Sigmoid colon (tissue), 7 donors: Measurements from ENCODE around the gene COL15A1. TPM values are rescaled to one million over a fixed set of nuclear protein-coding genes. Genes with fewer than 3 reads are reported as not detected.

Experiments
- DNase-seq: peaks from one replicate; pipeline ENCODE4 v3.0.0-alpha.2; 2019
- H3K27ac ChIP-seq, 4 donors: fragments of 200-600 bp; sonication (generic); one replicate each; pipeline ENCODE4 v1.5.1; 2016 to 2019; ENCODE audit warnings: mild to moderate bottlenecking in 1 of 4
- H3K27me3 ChIP-seq, 3 donors: fragments of 200-600 bp; sonication (generic); one replicate each; pipeline ENCODE4 v1.5.1; 2019; ENCODE audit warnings: mild to moderate bottlenecking in 1 of 3
- H3K36me3 ChIP-seq, 4 donors: fragments of 200-600 bp; sonication (generic); one replicate each; pipeline ENCODE4 v1.5.1; 2016 to 2019
- H3K4me1 ChIP-seq, 4 donors: fragments of 200-600 bp; sonication (generic); one replicate each; pipeline ENCODE4 v1.5.1; 2017 to 2019
- H3K4me3 ChIP-seq, 4 donors: fragments of 200-600 bp; sonication (generic); one replicate each; pipeline ENCODE4 v1.5.1; 2017 to 2019; ENCODE audit warnings: mild to moderate bottlenecking in 2 of 4, moderate library complexity in 1 of 4
- H3K9me3 ChIP-seq, 4 donors: fragments of 200-600 bp in 3 of 4; sonication (generic) in 3 of 4; one replicate each; pipeline versions ENCODE4 v1.5.1 to v1.6.1; 2013 to 2019
- CTCF ChIP-seq, 4 experiments: fragments of 450-650 bp in 3 of 4; fragments of 200-600 bp in 1 of 4; IDR thresholded peaks; one replicate each; pipeline ENCODE4 v1.5.1; 2016 to 2019; ENCODE audit warnings: antibody characterized with exemption in 4 of 4, mild to moderate bottlenecking in 3 of 4, moderate library complexity in 2 of 4
- EP300 ChIP-seq, 4 donors: sonication (generic); formaldehyde crosslinking; IDR thresholded peaks; one replicate each; pipeline ENCODE4 v1.6.1; 2017; ENCODE audit warnings: antibody characterized with exemption in 4 of 4
- POLR2A ChIP-seq, 2 donors: fragments of 450-650 bp; IDR thresholded peaks; one replicate each; pipeline ENCODE4 v1.6.1; 2016; ENCODE audit warnings: antibody characterized with exemption in 2 of 2, mild to moderate bottlenecking in 2 of 2, moderate library complexity in 2 of 2
- POLR2AphosphoS5 ChIP-seq, 4 donors: sonication (generic); formaldehyde crosslinking; IDR thresholded peaks; one replicate each; pipeline ENCODE4 v1.6.1; 2017; ENCODE audit warnings: antibody characterized with exemption in 4 of 4
- WGBS, 2 donors: extraction: QIAGEN DNeasy Blood & Tissue Kit; methylation state at CpG; one replicate each; pipeline ENCODE4 v1.1.7; 2013; 5-methylcytosine and 5-hydroxymethylcytosine counted together
- intact Hi-C: fragments of 100-400 bp; cut with DNase I; formaldehyde crosslinking; loops from one replicate; pipeline ENCODE4 v1.15.1; 2023
- polyA plus RNA-seq, 3 donors: library from polyadenylated mRNA; stranded (reverse); fragments of 200-250 nt; gene quantifications; one replicate each; pipeline ENCODE4 v1.2.3, GENCODE V29; 2013
- total RNA-seq, 4 donors: library from RNA; depleted of rRNA; stranded (reverse); fragments of >200 nt; gene quantifications; one replicate each; pipeline ENCODE4 v1.1.0, GENCODE V29; 2016
- donor health status: healthy with polysubstance abuse.
- donor health status: Bipolar disorder and iron deficiency.
- donor health status: healthy.

The COL15A1 gene
- total and polyA plus RNA-seq, 7 donors = under 0.01 to 104 (median 21.4) TPM

DNA sequence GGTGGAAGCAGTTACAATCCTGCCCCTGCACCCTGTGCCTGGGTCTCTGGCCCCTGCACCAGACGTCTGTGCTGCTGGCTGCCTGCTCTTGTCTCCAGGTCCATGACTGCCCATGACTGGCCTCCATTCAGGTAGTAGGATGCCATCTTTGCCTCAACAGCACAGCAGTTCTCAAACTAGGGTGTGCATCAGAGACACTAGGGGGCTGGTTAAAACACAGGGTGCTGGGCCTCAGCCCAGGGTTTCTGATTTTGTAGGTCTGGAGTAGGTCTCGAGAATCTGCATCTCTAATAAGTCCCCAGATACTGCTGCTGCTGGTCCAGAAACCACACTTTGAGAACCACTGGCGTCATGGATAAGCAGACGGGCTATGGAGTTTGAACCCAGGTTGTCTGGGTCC lies 24.0 kb downstream of the COL15A1 start:
- intact Hi-C loops = no loop called here
- H3K36me3 ChIP-seq = no peaks in the 10 kb centered on the region
- no peaks in the 10 kb centered on the region for H3K9me3 ChIP-seq
- WGBS, 2 donors = 87 to 88% methylated on average over 4 of the region's 4 CpGs
- H3K27me3 ChIP-seq = no peaks in the 10 kb centered on the region
- H3K27ac ChIP-seq = peak overlapping the region; percentile 45 to 91 (median 72)
- TF ChIP-seq POLR2AphosphoS5 (IDR thresholded peaks at IDR 0.05) (no peak), EP300 (IDR thresholded peaks at IDR 0.05) (no peak), POLR2A (IDR thresholded peaks at IDR 0.05) (no peak), CTCF (IDR thresholded peaks at IDR 0.05) (no peak)
- DNase-seq = no peak
- H3K4me3 ChIP-seq = no peak overlapping the region
- H3K4me1 ChIP-seq = peaks cover 0 to 98% (median 83%) of the 10 kb centered on the region in 4 donors

DNA sequence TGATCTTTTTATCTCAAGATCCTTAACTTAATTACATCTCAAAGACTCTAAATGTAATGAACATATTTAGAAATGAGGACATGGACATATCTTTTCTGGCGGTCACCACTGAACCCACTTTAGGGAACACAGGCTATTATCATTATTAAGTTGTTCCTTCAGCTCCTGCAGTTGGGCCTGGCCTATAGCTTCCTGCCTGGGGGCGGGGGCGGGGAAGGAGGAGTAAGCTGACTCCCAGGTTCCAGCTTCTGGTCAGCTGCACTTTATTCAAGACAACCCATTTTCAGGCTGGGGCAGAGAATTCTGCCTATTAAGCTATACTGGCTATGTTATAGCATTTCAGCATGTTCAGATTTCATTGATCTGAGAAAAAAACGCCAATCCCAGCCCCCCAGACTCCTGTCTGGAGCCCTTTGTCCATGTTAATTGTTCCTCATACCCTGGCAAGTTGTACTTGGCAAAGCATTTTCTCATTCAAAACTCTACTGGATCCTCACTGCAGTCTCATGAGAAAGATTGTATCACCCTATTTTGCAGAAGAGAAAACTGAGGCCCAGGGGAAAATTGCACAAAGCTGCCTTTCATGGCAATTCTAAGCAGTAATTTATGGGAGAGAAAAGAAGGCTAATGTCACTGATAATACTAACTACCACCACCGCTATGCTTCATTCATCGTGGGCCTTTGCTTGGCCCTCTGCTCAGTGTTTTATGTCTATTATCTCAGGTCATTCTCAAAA lies 25.1 kb downstream of the COL15A1 start:
- 87 to 91% methylated on average over 6 of the region's 6 CpGs for WGBS, 2 donors
- DNase-seq = no peak
- no peaks in the 10 kb centered on the region for H3K36me3 ChIP-seq
- H3K27ac ChIP-seq = peak overlapping the region; percentile 76 to 91 (median 80)
- no peak overlapping the region for H3K4me3 ChIP-seq
- intact Hi-C loops = no loop called here
- H3K9me3 ChIP-seq = no peaks in the 10 kb centered on the region
- no peak for TF ChIP-seq EP300 (IDR thresholded peaks at IDR 0.05)
- no peaks in the 10 kb centered on the region for H3K27me3 ChIP-seq
- H3K4me1 ChIP-seq = peaks cover 0 to 98% (median 84%) of the 10 kb centered on the region in 4 donors

DNA sequence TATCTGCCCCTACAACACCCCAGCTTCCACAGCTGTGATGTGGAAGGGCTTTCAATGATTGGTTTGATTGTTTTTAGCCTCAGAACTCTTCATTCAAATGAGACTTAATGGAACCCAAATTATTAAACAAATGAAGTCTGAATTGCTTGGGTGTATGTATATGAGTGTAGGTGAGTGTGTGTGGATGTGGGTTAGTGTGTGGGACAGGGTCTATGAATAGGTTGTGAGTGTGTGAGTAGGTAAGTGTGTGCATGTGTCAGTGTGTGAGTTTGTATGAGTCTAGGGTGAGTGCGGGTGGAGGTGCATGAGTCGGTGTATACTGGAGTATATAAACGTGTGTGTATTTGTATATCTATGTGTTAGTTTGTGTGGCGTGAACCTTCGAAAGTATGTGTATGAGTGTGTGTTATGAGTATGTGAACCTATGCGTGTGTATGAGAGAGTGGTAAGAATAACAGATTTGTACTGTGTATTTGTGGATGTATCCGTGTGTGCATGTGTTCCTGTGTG lies 26.9 kb downstream of the COL15A1 start:
- peaks cover 0 to 98% (median 83%) of the 10 kb centered on the region in 4 donors for H3K4me1 ChIP-seq
- no peak for DNase-seq

GRCh38 chr9:98971168-98971914 lies 27.6 kb downstream of the COL15A1 start:
- H3K4me1 ChIP-seq = peaks cover 0 to 98% (median 79%) of the 10 kb centered on the region in 4 donors
- no peak for DNase-seq
- H3K9me3 ChIP-seq = no peaks in the 10 kb centered on the region
- H3K36me3 ChIP-seq = no peaks in the 10 kb centered on the region
- intact Hi-C loops = loop anchor here (10.0 kb wide), 2 partner anchors 167 to 843 kb away; partner anchors contain the start of gene GALNT12
- peak overlapping the region; percentile 76 to 91 (median 80) for H3K27ac ChIP-seq
- no peak overlapping the region for H3K4me3 ChIP-seq
- H3K27me3 ChIP-seq = no peaks in the 10 kb centered on the region
- WGBS, 2 donors = 83 to 85% methylated on average over 20 of the region's 20 CpGs
- TF ChIP-seq POLR2AphosphoS5 (IDR thresholded peaks at IDR 0.05) = peak in 3 of 4 donors; percentile 49 to 62 (median 61)
- no peak for TF ChIP-seq EP300 (IDR thresholded peaks at IDR 0.05)

More for the DNA sequence above, 26.9 kb downstream of the COL15A1 start:
- intact Hi-C loops = loop anchor here (10.0 kb wide), 2 partner anchors 166 to 844 kb away; partner anchors contain the start of gene GALNT12
- TF ChIP-seq CTCF (IDR thresholded peaks at IDR 0.05) = no peak
- no peak for TF ChIP-seq POLR2A (IDR thresholded peaks at IDR 0.05)
- TF ChIP-seq EP300 (IDR thresholded peaks at IDR 0.05) = no peak
- no peak for TF ChIP-seq POLR2AphosphoS5 (IDR thresholded peaks at IDR 0.05)
- H3K27ac ChIP-seq = peak overlapping the region; percentile 76 to 91 (median 80)
- 90 to 94% methylated on average over 7 of the region's 7 CpGs for WGBS, 2 donors
- H3K36me3 ChIP-seq = no peaks in the 10 kb centered on the region
- H3K9me3 ChIP-seq = no peaks in the 10 kb centered on the region
- no peak overlapping the region for H3K4me3 ChIP-seq
- H3K27me3 ChIP-seq = no peaks in the 10 kb centered on the region

- intact Hi-C loops = loop anchor here (10.0 kb wide), 2 partner anchors 167 to 843 kb away; partner anchors contain the start of gene GALNT12
- Histone ChIP-seq H3K36me3 (no peaks in the 10 kb centered on the region), H3K27ac (peak overlapping the region; percentile 76 to 91 (median 80)), H3K9me3 (no peaks in the 10 kb centered on the region), H3K4me3 (no peak overlapping the region), H3K4me1 (peaks cover 0 to 95% (median 77%) of the 10 kb centered on the region in 4 donors), H3K27me3 (no peaks in the 10 kb centered on the region)
- no peak for DNase-seq
- no peak for TF ChIP-seq POLR2A (IDR thresholded peaks at IDR 0.05)
- no peak for TF ChIP-seq CTCF (IDR thresholded peaks at IDR 0.05)
- no peak for TF ChIP-seq POLR2AphosphoS5 (IDR thresholded peaks at IDR 0.05)
- TF ChIP-seq EP300 (IDR thresholded peaks at IDR 0.05) = no peak
- 63 to 84% methylated on average over 6 of the region's 6 CpGs for WGBS, 2 donors
Observed at GRCh38 chr9:98971915-98972223, 28.2 kb downstream of the COL15A1 start.
